ENCODE results near the gene SPRYD3.

DNA sequence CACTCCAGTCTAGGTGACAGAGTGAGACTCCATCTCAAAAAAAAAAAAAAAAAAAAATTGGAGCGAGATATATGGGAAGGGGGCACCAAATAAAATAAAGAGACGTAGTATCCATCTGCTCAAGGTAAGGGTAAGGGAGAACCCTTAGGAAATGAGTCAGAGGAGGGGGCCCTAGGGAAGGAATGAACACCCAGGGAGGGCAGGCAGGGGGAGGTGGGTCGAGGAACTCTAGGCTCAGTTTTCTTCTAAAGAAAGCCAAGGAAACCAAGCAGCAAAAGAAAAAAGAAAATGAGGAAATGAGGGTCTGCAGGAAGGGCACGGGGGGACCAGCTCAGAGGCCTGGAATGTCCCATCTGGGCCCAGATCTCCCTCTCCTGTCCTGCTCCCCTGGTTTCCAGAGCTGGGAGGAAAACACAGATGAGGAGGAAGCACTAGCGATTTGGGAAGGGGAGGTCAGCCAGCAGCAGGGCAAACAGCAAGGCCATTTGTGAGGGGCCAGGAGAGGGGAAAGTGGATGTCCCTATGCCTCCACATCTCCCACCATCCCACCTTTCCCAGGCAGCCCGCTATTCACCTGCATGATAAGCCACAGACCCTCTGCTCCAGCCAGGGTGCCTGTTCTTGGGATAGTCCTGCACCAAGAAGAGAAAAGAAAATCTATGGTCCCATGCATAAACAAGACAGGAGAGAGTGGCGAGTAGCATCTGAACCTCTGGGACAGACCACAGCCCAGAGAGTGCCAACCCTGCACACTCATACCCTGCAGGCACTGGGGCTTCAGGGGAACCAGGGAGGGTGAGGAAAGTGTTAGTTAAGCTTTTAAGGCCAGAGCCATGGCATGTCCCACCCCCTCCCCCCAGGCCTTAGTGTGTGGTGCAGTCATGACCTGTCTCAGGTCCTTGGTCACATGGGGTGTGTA, 11.9 kb downstream of the SPRYD3 start:
- TF ChIP-seq POLR2A (IDR thresholded peaks at IDR 0.05; ENCODE audit: low read depth): no peak
- TF ChIP-seq POLR2AphosphoS5 (IDR thresholded peaks at IDR 0.05): peak in 1 of 2 donors; percentile 27
- TF ChIP-seq, protein P1, sequence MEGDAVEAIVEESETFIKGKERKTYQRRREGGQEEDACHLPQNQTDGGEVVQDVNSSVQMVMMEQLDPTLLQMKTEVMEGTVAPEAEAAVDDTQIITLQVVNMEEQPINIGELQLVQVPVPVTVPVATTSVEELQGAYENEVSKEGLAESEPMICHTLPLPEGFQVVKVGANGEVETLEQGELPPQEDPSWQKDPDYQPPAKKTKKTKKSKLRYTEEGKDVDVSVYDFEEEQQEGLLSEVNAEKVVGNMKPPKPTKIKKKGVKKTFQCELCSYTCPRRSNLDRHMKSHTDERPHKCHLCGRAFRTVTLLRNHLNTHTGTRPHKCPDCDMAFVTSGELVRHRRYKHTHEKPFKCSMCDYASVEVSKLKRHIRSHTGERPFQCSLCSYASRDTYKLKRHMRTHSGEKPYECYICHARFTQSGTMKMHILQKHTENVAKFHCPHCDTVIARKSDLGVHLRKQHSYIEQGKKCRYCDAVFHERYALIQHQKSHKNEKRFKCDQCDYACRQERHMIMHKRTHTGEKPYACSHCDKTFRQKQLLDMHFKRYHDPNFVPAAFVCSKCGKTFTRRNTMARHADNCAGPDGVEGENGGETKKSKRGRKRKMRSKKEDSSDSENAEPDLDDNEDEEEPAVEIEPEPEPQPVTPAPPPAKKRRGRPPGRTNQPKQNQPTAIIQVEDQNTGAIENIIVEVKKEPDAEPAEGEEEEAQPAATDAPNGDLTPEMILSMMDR (IDR thresholded peaks at IDR 0.05): no peak

Measured in esophagus muscularis mucosa (tissue), 3 donors.